ENCODE data around the gene JAM2.

DNA sequence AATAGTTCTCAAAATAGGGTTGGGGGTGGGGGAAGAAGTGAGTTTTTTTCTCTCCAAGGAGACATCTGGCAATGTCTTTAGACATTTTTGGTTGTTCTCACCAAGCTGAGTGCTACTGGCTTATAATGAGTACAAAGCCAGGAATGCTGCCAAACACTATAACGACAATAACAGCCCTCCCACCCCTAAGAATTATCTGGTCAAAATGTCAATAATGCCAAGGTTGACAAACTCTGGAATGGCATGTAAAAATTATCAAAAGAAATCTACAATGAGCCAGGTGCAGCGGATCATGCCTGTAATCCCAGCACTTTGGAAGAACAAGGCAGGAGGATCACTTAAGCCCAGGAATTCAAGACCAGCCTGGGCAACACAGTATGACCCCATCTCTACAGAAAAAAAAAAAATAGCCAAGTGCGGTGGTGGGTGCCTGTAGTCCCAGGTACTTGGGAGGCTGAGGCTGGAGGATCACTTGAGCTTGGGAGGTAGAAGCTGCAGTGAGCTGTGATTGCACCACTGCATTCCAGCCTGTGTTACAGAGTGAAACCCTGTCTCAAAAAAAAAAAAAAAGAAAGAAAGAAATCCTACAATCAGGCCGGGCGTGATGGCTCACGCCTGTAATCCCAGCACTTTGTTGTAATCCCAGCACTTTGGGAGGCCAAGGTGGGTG lies 93.2 kb downstream of the JAM2 start:
- TF ChIP-seq POLR2A (IDR thresholded peaks at IDR 0.05) = no peak
- TF ChIP-seq, protein P1, sequence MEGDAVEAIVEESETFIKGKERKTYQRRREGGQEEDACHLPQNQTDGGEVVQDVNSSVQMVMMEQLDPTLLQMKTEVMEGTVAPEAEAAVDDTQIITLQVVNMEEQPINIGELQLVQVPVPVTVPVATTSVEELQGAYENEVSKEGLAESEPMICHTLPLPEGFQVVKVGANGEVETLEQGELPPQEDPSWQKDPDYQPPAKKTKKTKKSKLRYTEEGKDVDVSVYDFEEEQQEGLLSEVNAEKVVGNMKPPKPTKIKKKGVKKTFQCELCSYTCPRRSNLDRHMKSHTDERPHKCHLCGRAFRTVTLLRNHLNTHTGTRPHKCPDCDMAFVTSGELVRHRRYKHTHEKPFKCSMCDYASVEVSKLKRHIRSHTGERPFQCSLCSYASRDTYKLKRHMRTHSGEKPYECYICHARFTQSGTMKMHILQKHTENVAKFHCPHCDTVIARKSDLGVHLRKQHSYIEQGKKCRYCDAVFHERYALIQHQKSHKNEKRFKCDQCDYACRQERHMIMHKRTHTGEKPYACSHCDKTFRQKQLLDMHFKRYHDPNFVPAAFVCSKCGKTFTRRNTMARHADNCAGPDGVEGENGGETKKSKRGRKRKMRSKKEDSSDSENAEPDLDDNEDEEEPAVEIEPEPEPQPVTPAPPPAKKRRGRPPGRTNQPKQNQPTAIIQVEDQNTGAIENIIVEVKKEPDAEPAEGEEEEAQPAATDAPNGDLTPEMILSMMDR (IDR thresholded peaks at IDR 0.05) = no peak
